CD4-positive, alpha-beta memory T cell (primary cell): ENCODE results near the gene ZCWPW1. TPM values are rescaled to one million over a fixed set of nuclear protein-coding genes. Genes with fewer than 3 reads are reported as not detected.
"Not testable (repeated sequence)": the region's sequence is repeated elsewhere in the genome, so short reads cannot be mapped to it uniquely, and the experiment has no call there.

Source experiments
- CTCF ChIA-PET: fragments of 350-600 bp; sonication (Branson Sonifier 250); formaldehyde crosslinking; loops from one replicate; lab custom pipeline; 2021; ENCODE audit warnings: inconsistent platforms; ENCODE audit not compliant: partially characterized antibody; lab: Charles Lee
- POLR2A ChIA-PET: fragments of 350-600 bp; sonication (Branson Sonifier 250); formaldehyde crosslinking; loops from one replicate; lab custom pipeline; 2021; ENCODE audit not compliant: partially characterized antibody; lab: Charles Lee
- DNase-seq, 5 donors: peaks; one replicate each; pipeline versions ENCODE4 v3.0.0 to v3.0.0-alpha.2; 2020 to 2022; ENCODE audit warnings: mixed read lengths in 1 of 5
- H3K27ac ChIP-seq: one replicate; pipeline ENCODE4 v1.7.0; 2013; ENCODE audit warnings: low read depth, low read length
- H3K27me3 ChIP-seq: 2 replicates; pipeline ENCODE4 v1.7.0; 2013; ENCODE audit warnings: mild to moderate bottlenecking, low read length, moderate library complexity; ENCODE audit not compliant: insufficient read depth
- H3K36me3 ChIP-seq: 2 replicates; pipeline ENCODE4 v1.7.0; 2013; ENCODE audit warnings: mild to moderate bottlenecking, low read length, moderate library complexity; ENCODE audit not compliant: insufficient read depth
- H3K4me1 ChIP-seq: 2 replicates; pipeline ENCODE4 v1.7.0; 2013; ENCODE audit warnings: mild to moderate bottlenecking, low read length, moderate library complexity; ENCODE audit not compliant: insufficient read depth
- H3K4me3 ChIP-seq, 2 donors: one replicate each; pipeline ENCODE4 v1.7.0; 2013; ENCODE audit warnings: low read length in 2 of 2, mild to moderate bottlenecking in 1 of 2
- H3K9me3 ChIP-seq, 2 donors: one replicate each; pipeline ENCODE4 v1.7.0; 2013; ENCODE audit warnings: low read length in 2 of 2, control low read depth in 1 of 2; ENCODE audit not compliant: control insufficient read depth in 1 of 2
- H3K27ac Mint-ChIP-seq, 7 donors: one replicate each; pipeline ENCODE4 v1.8.0; 2020 to 2021; ENCODE audit warnings: mixed read lengths in 7 of 7, mild to moderate bottlenecking in 6 of 7, inconsistent platforms in 3 of 7, moderate library complexity in 3 of 7
- H3K27me3 Mint-ChIP-seq, 2 donors: one replicate each; pipeline ENCODE4 v1.8.0; 2020 to 2021; ENCODE audit warnings: mixed read lengths in 2 of 2
- H3K36me3 Mint-ChIP-seq, 2 donors: one replicate each; pipeline ENCODE4 v1.8.0; 2020 to 2021; ENCODE audit warnings: mixed read lengths in 2 of 2, inconsistent platforms in 1 of 2, mild to moderate bottlenecking in 1 of 2
- H3K4me1 Mint-ChIP-seq, 4 donors: one replicate each; pipeline ENCODE4 v1.8.0; 2020 to 2021; ENCODE audit warnings: mixed read lengths in 4 of 4, mild to moderate bottlenecking in 1 of 4
- H3K4me3 Mint-ChIP-seq, 8 donors: one replicate each; pipeline ENCODE4 v1.8.0; 2020 to 2021; ENCODE audit warnings: mixed read lengths in 8 of 8, mild to moderate bottlenecking in 7 of 8, moderate library complexity in 6 of 8, inconsistent platforms in 3 of 8
- H3K9me3 Mint-ChIP-seq, 8 donors: one replicate each; pipeline ENCODE4 v1.8.0; 2020 to 2021; ENCODE audit warnings: mixed read lengths in 8 of 8, mild to moderate bottlenecking in 5 of 8, inconsistent platforms in 3 of 8, moderate library complexity in 1 of 8
- intact Hi-C: fragments of 100-400 bp; cut with micrococcal nuclease; formaldehyde crosslinking; loops from one replicate; pipeline ENCODE4 v1.15.1; 2023
- polyA plus RNA-seq, 2 donors: library from polyadenylated mRNA; unstranded; fragments of 300-500 nt; fragmentation: Illumina TruSeq; gene quantifications; one replicate each; pipeline ENCODE4 v1.2.3, GENCODE V29; 2021
- total RNA-seq, 2 experiments: library from RNA; stranded (reverse); gene quantifications; one replicate each; pipeline ENCODE4 v1.2.3, GENCODE V29; 2021

The ZCWPW1 gene
- total and polyA plus RNA-seq, 4 experiments from 2014 or later, result 5.0 to 12.4 (median 8.1) TPM

GRCh38 chr7:100456562-100456961, 28.1 kb upstream of the ZCWPW1 start:
- no peak overlapping the region for H3K27ac ChIP-seq
- H3K4me1 ChIP-seq, result peaks cover 4% of the 10 kb centered on the region
- H3K36me3 ChIP-seq, result no peaks in the 10 kb centered on the region
- ChIA-PET CTCF (interaction anchor here (1.0 to 1.2 kb wide), 2 partner anchors 9 to 303 kb away, joined by 3 read pairs; no protein-coding TSS in a partner anchor), POLR2A (interaction anchor here (2.1 to 3.1 kb wide), 2 partner anchors 20 to 27 kb away, joined by 7 to 14 read pairs; partner anchors contain the start of genes MEPCE, PPP1R35 and ZCWPW1)
- Mint-ChIP-seq H3K4me3 (no peak overlapping the region), H3K9me3 (no peaks in the 10 kb centered on the region), H3K36me3 (peaks cover 0 to 9% of the 10 kb centered on the region in 2 donors), H3K27me3 (no peaks in the 10 kb centered on the region), H3K27ac (no peak overlapping the region), H3K4me1 (peaks cover 5 to 15% (median 6%) of the 10 kb centered on the region in 4 donors)
- no peak overlapping the region for H3K4me3 ChIP-seq
- no peaks in the 10 kb centered on the region for H3K9me3 ChIP-seq
- intact Hi-C loops, result no loop called here
- no peak for DNase-seq
- H3K27me3 ChIP-seq, result no peaks in the 10 kb centered on the region

GRCh38 chr7:100455206-100455605, 26.7 kb upstream of the ZCWPW1 start:
- CTCF ChIA-PET, result interaction anchor here (0.8 to 1.8 kb wide), 5 partner anchors 14 to 250 kb away, joined by 3 to 9 read pairs (median 3); partner anchors contain the start of gene POP7
- no peaks in the 10 kb centered on the region for H3K27me3 ChIP-seq
- peaks cover 10% of the 10 kb centered on the region for H3K4me1 ChIP-seq
- no peak overlapping the region for H3K27ac ChIP-seq
- no peaks in the 10 kb centered on the region for H3K27me3 Mint-ChIP-seq
- peak overlapping the region in 2 of 7 donors; percentile 14 to 68 for H3K27ac Mint-ChIP-seq
- H3K4me3 Mint-ChIP-seq, result no peak overlapping the region
- peaks cover 5 to 20% (median 6%) of the 10 kb centered on the region in 4 donors for H3K4me1 Mint-ChIP-seq
- no peaks in the 10 kb centered on the region for H3K9me3 Mint-ChIP-seq
- no peaks in the 10 kb centered on the region for H3K36me3 ChIP-seq
- no peaks in the 10 kb centered on the region for H3K9me3 ChIP-seq
- no peak for DNase-seq
- peaks cover 0 to 6% of the 10 kb centered on the region in 2 donors for H3K36me3 Mint-ChIP-seq
- intact Hi-C loops, result no loop called here
- POLR2A ChIA-PET, result interaction anchor here (1.0 to 3.1 kb wide), 6 partner anchors 8 to 158 kb away, joined by 3 to 14 read pairs (median 6); partner anchors contain the start of genes MEPCE, MOSPD3, PPP1R35 and ZCWPW1
- H3K4me3 ChIP-seq, result no peak overlapping the region

- H3K27me3 Mint-ChIP-seq, H3K27me3 ChIP-seq, H3K27ac Mint-ChIP-seq, H3K9me3 ChIP-seq, H3K27ac ChIP-seq, intact Hi-C loops, H3K36me3 Mint-ChIP-seq, H3K36me3 ChIP-seq, H3K4me3 ChIP-seq, H3K9me3 Mint-ChIP-seq, H3K4me3 Mint-ChIP-seq: not testable (repeated sequence)
- POLR2A ChIA-PET, result interaction anchor here (0.8 to 1.9 kb wide), 5 partner anchors 10 to 158 kb away, joined by 3 to 8 read pairs (median 4); partner anchors contain the start of genes MOSPD3 and PPP1R35
- H3K4me1 Mint-ChIP-seq, result peaks cover 5 to 20% (median 6%) of the 10 kb centered on the region in 4 donors
- H3K4me1 ChIP-seq, result peaks cover 14% of the 10 kb centered on the region
- CTCF ChIA-PET, result interaction anchor here (0.7 to 2.3 kb wide), 3 partner anchors 15 to 16 kb away, joined by 4 to 5 read pairs (median 4); no protein-coding TSS in a partner anchor
- peak in 1 of 5 donors; percentile 3 for DNase-seq
Observed at GRCh38 chr7:100453854-100454253, 25.4 kb upstream of the ZCWPW1 start.

GRCh38 chr7:100452513-100452912, 24.0 kb upstream of the ZCWPW1 start:
- H3K4me1 Mint-ChIP-seq, result peaks cover 4 to 20% (median 6%) of the 10 kb centered on the region in 4 donors
- H3K9me3 Mint-ChIP-seq, result no peaks in the 10 kb centered on the region
- Histone ChIP-seq H3K27me3 (no peaks in the 10 kb centered on the region), H3K36me3 (no peaks in the 10 kb centered on the region), H3K9me3 (no peaks in the 10 kb centered on the region), H3K4me1 (peaks cover 14% of the 10 kb centered on the region), H3K27ac (no peak overlapping the region), H3K4me3 (no peak overlapping the region)
- ChIA-PET CTCF (interaction anchor here (0.7 to 2.3 kb wide), 3 partner anchors 15 to 320 kb away, joined by 3 to 6 read pairs (median 5); no protein-coding TSS in a partner anchor), POLR2A (interaction anchor here (1.2 to 1.9 kb wide), 3 partner anchors 22 to 160 kb away, joined by 4 read pairs; partner anchors contain the start of genes MOSPD3 and ZCWPW1)
- no peaks in the 10 kb centered on the region for H3K27me3 Mint-ChIP-seq
- no peak for DNase-seq
- H3K4me3 Mint-ChIP-seq, result no peak overlapping the region
- intact Hi-C loops, result no loop called here
- no peak overlapping the region for H3K27ac Mint-ChIP-seq
- no peaks in the 10 kb centered on the region for H3K36me3 Mint-ChIP-seq

- H3K27me3 Mint-ChIP-seq, result no peaks in the 10 kb centered on the region
- no peaks in the 10 kb centered on the region for H3K9me3 Mint-ChIP-seq
- no peaks in the 10 kb centered on the region for H3K36me3 ChIP-seq
- ChIA-PET CTCF (interaction anchor here (0.7 to 1.8 kb wide), 7 partner anchors 20 to 378 kb away, joined by 3 to 7 read pairs (median 5); no protein-coding TSS in a partner anchor), POLR2A (interaction anchor here (1.0 to 3.1 kb wide), 3 partner anchors 11 to 19 kb away, joined by 4 to 33 read pairs (median 10); partner anchors contain the start of genes MEPCE and PPP1R35)
- peak overlapping the region in 4 of 8 donors; percentile 1 to 43 (median 18) for H3K4me3 Mint-ChIP-seq
- peaks cover under 1 to 14% (median 4%) of the 10 kb centered on the region in 4 donors for H3K4me1 Mint-ChIP-seq
- no peak overlapping the region for H3K27ac Mint-ChIP-seq
- H3K27ac ChIP-seq, result no peak overlapping the region
- H3K4me3 ChIP-seq, result no peak overlapping the region
- no peak for DNase-seq
- no peaks in the 10 kb centered on the region for H3K36me3 Mint-ChIP-seq
- intact Hi-C loops, result no loop called here
- H3K27me3 ChIP-seq, result no peaks in the 10 kb centered on the region
- H3K9me3 ChIP-seq, result no peaks in the 10 kb centered on the region
- peaks cover 22% of the 10 kb centered on the region for H3K4me1 ChIP-seq
Observed at GRCh38 chr7:100449190-100449795, 20.8 kb upstream of the ZCWPW1 start.

- H3K4me3 Mint-ChIP-seq, DNase-seq, H3K9me3 ChIP-seq, H3K4me3 ChIP-seq, H3K36me3 ChIP-seq, intact Hi-C loops, H3K9me3 Mint-ChIP-seq, H3K27ac Mint-ChIP-seq, H3K27me3 Mint-ChIP-seq, H3K27ac ChIP-seq, H3K36me3 Mint-ChIP-seq, H3K27me3 ChIP-seq: not testable (repeated sequence)
- ChIA-PET CTCF (interaction anchor here (0.6 to 1.2 kb wide), 2 partner anchors 40 to 172 kb away, joined by 3 read pairs; no protein-coding TSS in a partner anchor), POLR2A (interaction anchor here (1.1 to 5.1 kb wide), 2 partner anchors 11 to 18 kb away, joined by 3 to 26 read pairs; partner anchors contain the start of genes MEPCE, PPP1R35 and ZCWPW1)
- peaks cover 23% of the 10 kb centered on the region for H3K4me1 ChIP-seq
- H3K4me1 Mint-ChIP-seq, result peaks cover 1 to 22% (median 5%) of the 10 kb centered on the region in 4 donors
Observed at GRCh38 chr7:100447363-100447762, 18.9 kb upstream of the ZCWPW1 start.

- POLR2A ChIA-PET, result interaction anchor here (0.5 to 5.1 kb wide), 3 partner anchors 10 to 242 kb away, joined by 4 to 26 read pairs (median 11); partner anchors contain the start of genes MEPCE, PPP1R35 and ZCWPW1
Observed at GRCh38 chr7:100446040-100446439, 17.5 kb upstream of the ZCWPW1 start.

More at GRCh38 chr7:100446040-100446439, 17.5 kb upstream of the ZCWPW1 start:
- Mint-ChIP-seq H3K36me3 (no peaks in the 10 kb centered on the region), H3K4me1 (peaks cover 1 to 21% (median 5%) of the 10 kb centered on the region in 4 donors), H3K4me3 (no peak overlapping the region), H3K9me3 (no peaks in the 10 kb centered on the region), H3K27ac (peak overlapping the region in 1 of 7 donors; percentile 53), H3K27me3 (no peaks in the 10 kb centered on the region)
- Histone ChIP-seq H3K27ac (no peak overlapping the region), H3K4me1 (peaks cover 23% of the 10 kb centered on the region), H3K27me3 (no peaks in the 10 kb centered on the region), H3K4me3 (no peak overlapping the region), H3K9me3 (no peaks in the 10 kb centered on the region), H3K36me3 (no peaks in the 10 kb centered on the region)
- CTCF ChIA-PET, result no interaction called here
- no peak for DNase-seq
- intact Hi-C loops, result no loop called here
